K562 (cell line): ENCODE measurements around the gene ENDOG. TPM values are rescaled to one million over a fixed set of nuclear protein-coding genes. Genes with fewer than 3 reads are reported as not detected.
A peak's percentile ranks its signal among the peaks of the same experiment; 100 is the strongest.

ENCODE experiments used
- CEBPG ChIP-seq, 3 experiments: fragments of 200-800 bp in 1 of 3; sonication (Bioruptor generic) in 1 of 3; sonication (generic) in 1 of 3; formaldehyde crosslinking in 1 of 3; IDR thresholded peaks in 2 of 3; conservative IDR thresholded peaks in 1 of 3; 2 replicates each; pipeline versions ENCODE4 v1.6.1 to v1.8.0; 2016 to 2022; ENCODE audit warnings: missing compliant biosample characterization in 2 of 3, missing genetic modification characterization in 2 of 3, mild to moderate bottlenecking in 1 of 3, missing genetic modification reagents in 1 of 3
- JUN ChIP-seq, 2 experiments: sonication (generic) in 1 of 2; formaldehyde crosslinking in 1 of 2; IDR thresholded peaks; 2 replicates each; pipeline versions ENCODE4 v1.6.1 to v1.8.0; 2012 to 2022; ENCODE audit warnings: borderline replicate concordance in 2 of 2, mild to moderate bottlenecking in 2 of 2, improper control_type of control experiment in 1 of 2, low read depth in 1 of 2, low read length in 1 of 2, missing genetic modification reagents in 1 of 2
- KLF16 ChIP-seq: IDR thresholded peaks from 2 replicates; pipeline ENCODE4 v1.6.1; 2016; ENCODE audit warnings: antibody characterized with exemption
- NFE2 ChIP-seq: IDR thresholded peaks from 2 replicates; pipeline ENCODE4 v1.6.1; 2014; ENCODE audit warnings: antibody characterized with exemption, low read depth
- NRF1 ChIP-seq, 2 experiments: fragments of 450-650 bp; IDR thresholded peaks in 1 of 2; conservative IDR thresholded peaks in 1 of 2; 2 replicates each; pipeline ENCODE4 v1.6.1; 2014; ENCODE audit warnings: mild to moderate bottlenecking in 2 of 2
- POLR3G ChIP-seq: IDR thresholded peaks from 2 replicates; pipeline ENCODE4 v1.6.1; 2011; ENCODE audit not compliant: insufficient read length, insufficient replicate concordance; ENCODE audit errors: extremely low read depth
- RBFOX2 ChIP-seq: fragments of 200-400 bp; formaldehyde crosslinking; IDR thresholded peaks from 2 replicates; pipeline ENCODE4 v1.6.1; 2017; ENCODE audit warnings: low read depth, mild to moderate bottlenecking, low read length, moderate library complexity
- RBM22 ChIP-seq: fragments of 200-400 bp; formaldehyde crosslinking; IDR thresholded peaks from 2 replicates; pipeline ENCODE4 v1.6.1; 2018; ENCODE audit warnings: low read length, low read depth; ENCODE audit not compliant: poor library complexity, severe bottlenecking
- SRSF1 ChIP-seq: fragments of 200-400 bp; formaldehyde crosslinking; IDR thresholded peaks from 2 replicates; pipeline ENCODE4 v1.6.1; 2017; ENCODE audit warnings: mild to moderate bottlenecking, low read depth, low read length, moderate library complexity
- TCF7L2 ChIP-seq: fragments of 150-350 bp; IDR thresholded peaks from 2 replicates; pipeline ENCODE4 v1.6.1; 2016; ENCODE audit warnings: low read depth, mild to moderate bottlenecking, low read length, moderate library complexity
- U2AF2 ChIP-seq: fragments of 200-400 bp; formaldehyde crosslinking; optimal IDR thresholded peaks from 2 replicates; pipeline ENCODE3; 2017; ENCODE audit warnings: low read depth, mild to moderate bottlenecking, low read length
- ZC3H4 ChIP-seq: sonication (generic); formaldehyde crosslinking; IDR thresholded peaks from 2 replicates; pipeline ENCODE4 v1.9.0; 2021; ENCODE audit warnings: missing genetic modification reagents, borderline replicate concordance
- polyA plus RNA-seq, 8 experiments: library from polyadenylated mRNA; depleted of rRNA in 4 of 8; stranded (reverse) in 5 of 8; unstranded in 3 of 8; fragments of >200 nt; fragmentation: Nextera tagmentation in 2 of 8; fragmentation: Illumina TruSeq in 1 of 8; extraction: Ambion mirVana in 2 of 8; extraction: Trizol in 1 of 8; gene quantifications; 2 replicates each; pipeline versions ENCODE4 v1.2.1 to v1.2.3, GENCODE V29; 2011 to 2014; ENCODE audit warnings: inconsistent platforms in 1 of 8, missing spikeins in 1 of 8
- total RNA-seq, 7 experiments: library from RNA; depleted of rRNA in 6 of 7; stranded (reverse); fragments of >200 nt in 6 of 7; fragmentation: Illumina TruSeq in 2 of 7; extraction: Trizol in 2 of 7; gene quantifications; 2 replicates each; pipeline versions ENCODE4 v1.2.1 to v1.2.3, GENCODE V29; 2011 to 2021; ENCODE audit warnings: low replicate concordance in 1 of 7
- TF ChIP-seq, protein P1 (sequence below): sonication (generic); formaldehyde crosslinking; IDR thresholded peaks from 2 replicates; pipeline ENCODE4 v1.4.0; 2020; ENCODE audit warnings: mild to moderate bottlenecking, missing genetic modification reagents
- TF ChIP-seq, protein P2 (sequence below): fragments of 200-800 bp; sonication (Bioruptor generic); IDR thresholded peaks from 2 replicates; pipeline ENCODE4 v1.6.1; 2017; ENCODE audit warnings: missing genetic modification characterization, missing compliant biosample characterization
- TF ChIP-seq, protein P3 (sequence below), 2 experiments: fragments of 150-350 bp in 1 of 2; IDR thresholded peaks; 2 replicates each; pipeline ENCODE4 v1.6.1; 2012 to 2016; ENCODE audit warnings: low read depth in 2 of 2, low read length in 2 of 2, mild to moderate bottlenecking in 1 of 2, moderate library complexity in 1 of 2
- TF ChIP-seq, protein P4 (sequence below): sonication (generic); formaldehyde crosslinking; IDR thresholded peaks from 2 replicates; pipeline ENCODE4 v1.8.0; 2022; ENCODE audit warnings: mild to moderate bottlenecking, missing genetic modification reagents

ENDOG gene
- total and polyA plus RNA-seq, 9 of the 15 experiments (the other 6 are each of a cell fraction or from before 2014, with no cell fraction given), result 1.2 to 91.0 (median 25.5) TPM

DNA sequence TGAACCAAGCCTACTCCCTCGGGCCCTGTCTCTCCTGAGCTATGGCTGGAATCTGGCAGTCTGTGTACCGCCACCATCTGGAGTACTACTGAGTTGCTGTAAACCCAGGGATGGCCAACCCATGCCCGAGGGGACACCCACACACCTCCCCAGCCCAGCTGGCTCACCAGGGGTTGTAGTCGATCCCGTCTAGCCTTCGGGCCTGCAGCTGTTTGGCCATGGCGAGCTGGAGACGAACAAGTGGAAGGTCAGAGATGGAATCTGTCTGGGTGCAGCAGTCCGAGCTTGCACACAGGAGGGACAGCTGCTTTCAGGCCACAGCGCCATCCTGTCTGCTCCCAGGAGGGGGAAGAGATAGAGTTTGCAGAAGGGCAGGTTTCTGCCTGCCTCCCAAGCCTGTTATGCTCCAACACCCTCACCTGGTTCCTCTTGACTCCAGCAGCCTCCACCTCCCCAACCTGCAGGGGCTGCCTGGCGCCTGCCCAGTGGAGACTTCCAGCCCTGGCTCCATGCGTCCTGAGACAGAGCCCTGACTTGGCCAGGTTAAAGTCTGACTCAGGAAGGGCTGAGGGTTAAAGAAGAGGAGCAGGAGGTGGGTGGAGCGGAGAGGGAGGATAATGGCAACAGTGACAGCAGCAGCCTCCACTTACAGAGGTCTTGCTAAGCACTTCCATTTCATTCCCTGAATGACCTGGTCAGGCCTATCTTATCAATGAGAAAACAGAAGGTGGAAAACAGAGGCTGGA, 27.1 kb downstream of the ENDOG start (continued):
- TF ChIP-seq KLF16 (peak; percentile 56; the same call in 1 of the 2 replicates), CEBPG (CRISPR knock-in tag; IDR thresholded peaks at IDR 0.05) (peak; percentile 64; the same call in 1 of the 2 replicates), CEBPG (tag; conservative IDR thresholded peaks at IDR 0.05 in 1 of 2, IDR thresholded peaks at IDR 0.05 in 1 of 2) (no peak), TCF7L2 (no peak), NFE2 (0 out of 2 replicates have a peak, but pooled peaks have one; percentile 1), SRSF1 (no peak), U2AF2 (no peak), ZC3H4 (CRISPR knock-in tag) (no peak), POLR3G (no peak), JUN (IDR thresholded peaks at IDR 0.05; ENCODE audit: borderline replicate concordance, low read depth, low read length) (no peak), JUN (CRISPR knock-in tag; IDR thresholded peaks at IDR 0.05; ENCODE audit: borderline replicate concordance) (no peak; the same call in 1 of the 2 replicates), RBM22 (no peak), RBFOX2 (no peak), NRF1 (conservative IDR thresholded peaks at IDR 0.05 in 1 of 2, IDR thresholded peaks at IDR 0.05 in 1 of 2) (peak; percentile 74 to 81)
- TF ChIP-seq, protein P1, sequence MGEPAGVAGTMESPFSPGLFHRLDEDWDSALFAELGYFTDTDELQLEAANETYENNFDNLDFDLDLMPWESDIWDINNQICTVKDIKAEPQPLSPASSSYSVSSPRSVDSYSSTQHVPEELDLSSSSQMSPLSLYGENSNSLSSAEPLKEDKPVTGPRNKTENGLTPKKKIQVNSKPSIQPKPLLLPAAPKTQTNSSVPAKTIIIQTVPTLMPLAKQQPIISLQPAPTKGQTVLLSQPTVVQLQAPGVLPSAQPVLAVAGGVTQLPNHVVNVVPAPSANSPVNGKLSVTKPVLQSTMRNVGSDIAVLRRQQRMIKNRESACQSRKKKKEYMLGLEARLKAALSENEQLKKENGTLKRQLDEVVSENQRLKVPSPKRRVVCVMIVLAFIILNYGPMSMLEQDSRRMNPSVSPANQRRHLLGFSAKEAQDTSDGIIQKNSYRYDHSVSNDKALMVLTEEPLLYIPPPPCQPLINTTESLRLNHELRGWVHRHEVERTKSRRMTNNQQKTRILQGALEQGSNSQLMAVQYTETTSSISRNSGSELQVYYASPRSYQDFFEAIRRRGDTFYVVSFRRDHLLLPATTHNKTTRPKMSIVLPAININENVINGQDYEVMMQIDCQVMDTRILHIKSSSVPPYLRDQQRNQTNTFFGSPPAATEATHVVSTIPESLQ (CRISPR knock-in tag), result no peak
- TF ChIP-seq, protein P2, sequence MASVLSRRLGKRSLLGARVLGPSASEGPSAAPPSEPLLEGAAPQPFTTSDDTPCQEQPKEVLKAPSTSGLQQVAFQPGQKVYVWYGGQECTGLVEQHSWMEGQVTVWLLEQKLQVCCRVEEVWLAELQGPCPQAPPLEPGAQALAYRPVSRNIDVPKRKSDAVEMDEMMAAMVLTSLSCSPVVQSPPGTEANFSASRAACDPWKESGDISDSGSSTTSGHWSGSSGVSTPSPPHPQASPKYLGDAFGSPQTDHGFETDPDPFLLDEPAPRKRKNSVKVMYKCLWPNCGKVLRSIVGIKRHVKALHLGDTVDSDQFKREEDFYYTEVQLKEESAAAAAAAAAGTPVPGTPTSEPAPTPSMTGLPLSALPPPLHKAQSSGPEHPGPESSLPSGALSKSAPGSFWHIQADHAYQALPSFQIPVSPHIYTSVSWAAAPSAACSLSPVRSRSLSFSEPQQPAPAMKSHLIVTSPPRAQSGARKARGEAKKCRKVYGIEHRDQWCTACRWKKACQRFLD (CRISPR knock-in tag), result no peak
- TF ChIP-seq, protein P3, sequence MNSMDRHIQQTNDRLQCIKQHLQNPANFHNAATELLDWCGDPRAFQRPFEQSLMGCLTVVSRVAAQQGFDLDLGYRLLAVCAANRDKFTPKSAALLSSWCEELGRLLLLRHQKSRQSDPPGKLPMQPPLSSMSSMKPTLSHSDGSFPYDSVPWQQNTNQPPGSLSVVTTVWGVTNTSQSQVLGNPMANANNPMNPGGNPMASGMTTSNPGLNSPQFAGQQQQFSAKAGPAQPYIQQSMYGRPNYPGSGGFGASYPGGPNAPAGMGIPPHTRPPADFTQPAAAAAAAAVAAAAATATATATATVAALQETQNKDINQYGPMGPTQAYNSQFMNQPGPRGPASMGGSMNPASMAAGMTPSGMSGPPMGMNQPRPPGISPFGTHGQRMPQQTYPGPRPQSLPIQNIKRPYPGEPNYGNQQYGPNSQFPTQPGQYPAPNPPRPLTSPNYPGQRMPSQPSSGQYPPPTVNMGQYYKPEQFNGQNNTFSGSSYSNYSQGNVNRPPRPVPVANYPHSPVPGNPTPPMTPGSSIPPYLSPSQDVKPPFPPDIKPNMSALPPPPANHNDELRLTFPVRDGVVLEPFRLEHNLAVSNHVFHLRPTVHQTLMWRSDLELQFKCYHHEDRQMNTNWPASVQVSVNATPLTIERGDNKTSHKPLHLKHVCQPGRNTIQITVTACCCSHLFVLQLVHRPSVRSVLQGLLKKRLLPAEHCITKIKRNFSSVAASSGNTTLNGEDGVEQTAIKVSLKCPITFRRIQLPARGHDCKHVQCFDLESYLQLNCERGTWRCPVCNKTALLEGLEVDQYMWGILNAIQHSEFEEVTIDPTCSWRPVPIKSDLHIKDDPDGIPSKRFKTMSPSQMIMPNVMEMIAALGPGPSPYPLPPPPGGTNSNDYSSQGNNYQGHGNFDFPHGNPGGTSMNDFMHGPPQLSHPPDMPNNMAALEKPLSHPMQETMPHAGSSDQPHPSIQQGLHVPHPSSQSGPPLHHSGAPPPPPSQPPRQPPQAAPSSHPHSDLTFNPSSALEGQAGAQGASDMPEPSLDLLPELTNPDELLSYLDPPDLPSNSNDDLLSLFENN (IDR thresholded peaks at IDR 0.05; ENCODE audit: low read depth in 2 of 2, low read length in 2 of 2), result no peak
- TF ChIP-seq, protein P4, sequence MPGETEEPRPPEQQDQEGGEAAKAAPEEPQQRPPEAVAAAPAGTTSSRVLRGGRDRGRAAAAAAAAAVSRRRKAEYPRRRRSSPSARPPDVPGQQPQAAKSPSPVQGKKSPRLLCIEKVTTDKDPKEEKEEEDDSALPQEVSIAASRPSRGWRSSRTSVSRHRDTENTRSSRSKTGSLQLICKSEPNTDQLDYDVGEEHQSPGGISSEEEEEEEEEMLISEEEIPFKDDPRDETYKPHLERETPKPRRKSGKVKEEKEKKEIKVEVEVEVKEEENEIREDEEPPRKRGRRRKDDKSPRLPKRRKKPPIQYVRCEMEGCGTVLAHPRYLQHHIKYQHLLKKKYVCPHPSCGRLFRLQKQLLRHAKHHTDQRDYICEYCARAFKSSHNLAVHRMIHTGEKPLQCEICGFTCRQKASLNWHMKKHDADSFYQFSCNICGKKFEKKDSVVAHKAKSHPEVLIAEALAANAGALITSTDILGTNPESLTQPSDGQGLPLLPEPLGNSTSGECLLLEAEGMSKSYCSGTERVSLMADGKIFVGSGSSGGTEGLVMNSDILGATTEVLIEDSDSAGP (CRISPR knock-in tag), result no peak
